GM18502 (cell line): ENCODE results near the gene KRT83.
"Not testable (repeated sequence)": the region's sequence is repeated elsewhere in the genome, so short reads cannot be mapped to it uniquely, and the experiment has no call there.

ENCODE experiments used
- ATAC-seq: cut with Tn5 transposase; IDR thresholded peaks from one replicate; pipeline ENCODE4 v1.9.1; 2021; ENCODE audit warnings: mild to moderate bottlenecking; ENCODE audit not compliant: unreplicated experiment, poor library complexity

KRT83 gene

GRCh38 chr12:52290483-52291134, 30.6 kb downstream of the KRT83 start:
- not testable (repeated sequence) for ATAC-seq

GRCh38 chr12:52287816-52288805, 33.1 kb downstream of the KRT83 start:
- peak; percentile 77 for ATAC-seq

- ATAC-seq = not testable (repeated sequence)
These were observed 34.1 kb downstream of the KRT83 start for GRCh38 chr12:52286857-52287785.

- no peak for ATAC-seq
These were observed 35.2 kb downstream of the KRT83 start for GRCh38 chr12:52285851-52286530.

GRCh38 chr12:52285172-52285745, 35.9 kb downstream of the KRT83 start:
- no peak for ATAC-seq

GRCh38 chr12:52284562-52285171, 36.5 kb downstream of the KRT83 start:
- no peak for ATAC-seq

GRCh38 chr12:52280796-52281560, 40.2 kb downstream of the KRT83 start:
- ATAC-seq = no peak

GRCh38 chr12:52280319-52280795, 40.8 kb downstream of the KRT83 start:
- no peak for ATAC-seq

GRCh38 chr12:52279422-52280318, 41.5 kb downstream of the KRT83 start:
- ATAC-seq = no peak

- ATAC-seq = peak; percentile 65
These were observed 42.4 kb downstream of the KRT83 start for GRCh38 chr12:52278575-52279421.

GRCh38 chr12:52277486-52278245, 43.5 kb downstream of the KRT83 start:
- ATAC-seq = no peak

GRCh38 chr12:52275686-52276085, 45.5 kb downstream of the KRT83 start:
- no peak for ATAC-seq

GRCh38 chr12:52274521-52275120, 46.6 kb downstream of the KRT83 start, which contains the start of gene KRT86:
TSS of gene KRT86 (plus strand) at chr12:52274645. CDS start at chr12:52301917, 27,272 bp downstream.
- no peak for ATAC-seq

GRCh38 chr12:52271158-52271557, 50.0 kb downstream of the KRT83 start:
- ATAC-seq = no peak

- no peak for ATAC-seq
These were observed 50.6 kb downstream of the KRT83 start for GRCh38 chr12:52270541-52271070.
